Activated CD8-positive, alpha-beta T cell treated with anti-CD3 and anti-CD28 coated beads, Interleukin-2, amount 10 ng/mL, durations not matched to agents 7 days and 5 days (primary cell): ENCODE results near the gene EME2. TPM values are rescaled to one million over a fixed set of nuclear protein-coding genes. Genes with fewer than 3 reads are reported as not detected.
A peak's percentile ranks its signal among the peaks of the same experiment; 100 is the strongest.

Experiments used
- ATAC-seq: fragments of 150-1000 bp; cut with Tn5 transposase; one replicate; pipeline ENCODE4 v1.10.0; 2021; ENCODE audit warnings: moderate library complexity
- CTCF ChIA-PET: fragments of 350-600 bp; sonication (Branson Sonifier 250); formaldehyde crosslinking; loops from one replicate; lab custom pipeline; 2021; ENCODE audit warnings: antibody characterized with exemption; lab: Charles Lee
- POLR2A ChIA-PET: fragments of 350-600 bp; sonication (Branson Sonifier 250); formaldehyde crosslinking; loops from one replicate; lab custom pipeline; 2021; ENCODE audit warnings: antibody characterized with exemption; lab: Charles Lee
- DNase-seq: peaks from one replicate; pipeline ENCODE4 v3.0.0-alpha.2; 2020
- H3K27ac Mint-ChIP-seq: one replicate; pipeline ENCODE4 v1.8.0; 2021; ENCODE audit warnings: mild to moderate bottlenecking, mixed read lengths
- H3K27me3 Mint-ChIP-seq: one replicate; pipeline ENCODE4 v1.8.0; 2021; ENCODE audit warnings: low read depth, mixed read lengths
- H3K36me3 Mint-ChIP-seq: one replicate; pipeline ENCODE4 v1.8.0; 2021; ENCODE audit warnings: low read depth, mixed read lengths
- H3K4me1 Mint-ChIP-seq: one replicate; pipeline ENCODE4 v1.8.0; 2021; ENCODE audit warnings: low read depth, mixed read lengths
- H3K4me3 Mint-ChIP-seq: one replicate; pipeline ENCODE4 v1.8.0; 2021; ENCODE audit warnings: mild to moderate bottlenecking, mixed read lengths
- H3K9me3 Mint-ChIP-seq: one replicate; pipeline ENCODE4 v1.8.0; 2022; ENCODE audit warnings: mixed read lengths; ENCODE audit not compliant: insufficient read depth
- total RNA-seq, 2 experiments: library from RNA; stranded (reverse); gene quantifications; one replicate each; pipeline ENCODE4 v1.2.3, GENCODE V29; 2021

Gene EME2
- total RNA-seq, 2 experiments from 2014 or later = 31.8 to 32.0 TPM

- Mint-ChIP-seq H3K4me1 (peaks cover 17% of the 10 kb centered on the region), H3K9me3 (no peaks in the 10 kb centered on the region), H3K36me3 (peaks cover 23% of the 10 kb centered on the region), H3K27ac (peak overlapping the region; percentile 81), H3K27me3 (no peaks in the 10 kb centered on the region), H3K4me3 (peak overlapping the region; percentile 99)
- ATAC-seq = no peak
- CTCF ChIA-PET = interaction anchor here (0.7 to 4.8 kb wide), 2 partner anchors 12 to 65 kb away, joined by 3 to 41 read pairs; partner anchors contain the start of genes MAPK8IP3, NUBP2 and SPSB3
- DNase-seq = peak; percentile 47
- POLR2A ChIA-PET = interaction anchor here (1.4 to 4.7 kb wide), 3 partner anchors 10 to 350 kb away, joined by 5 to 39 read pairs (median 5); partner anchors contain the start of genes NUBP2, SPSB3 and UQCC4
These were observed 2.1 kb upstream of the EME2 start for GRCh38 chr16:1770328-1771187.

- peaks cover 23% of the 10 kb centered on the region for H3K36me3 Mint-ChIP-seq
- no peaks in the 10 kb centered on the region for H3K9me3 Mint-ChIP-seq
- ChIA-PET CTCF (interaction anchor here (0.7 to 4.8 kb wide), 4 partner anchors 11 to 351 kb away, joined by 3 to 41 read pairs (median 5); partner anchors contain the start of genes MAPK8IP3, NUBP2, SPSB3 and UQCC4), POLR2A (interaction anchor here (0.8 to 4.7 kb wide), 4 partner anchors 9 to 351 kb away, joined by 5 to 39 read pairs (median 6); partner anchors contain the start of genes NUBP2, SPSB3 and UQCC4)
- H3K4me1 Mint-ChIP-seq = peaks cover 17% of the 10 kb centered on the region
- H3K27me3 Mint-ChIP-seq = no peaks in the 10 kb centered on the region
- H3K27ac Mint-ChIP-seq = peak within 1 kb of the TSS; percentile 97
- ATAC-seq (peak; percentile 55), DNase-seq (peak; percentile 84)
- peak within 1 kb of the TSS; percentile 99 for H3K4me3 Mint-ChIP-seq
These were observed 1.3 kb upstream of the EME2 start, which contains the start of gene NME3 for GRCh38 chr16:1771188-1771863. Gene NME3, minus strand, starts transcription at chr16:1771543. Its CDS starts 9 bp downstream, at chr16:1771534.

- H3K36me3 Mint-ChIP-seq = peaks cover 25% of the 10 kb centered on the region
- CTCF ChIA-PET = interaction anchor here (1.2 to 4.8 kb wide), 4 partner anchors 11 to 383 kb away, joined by 3 to 41 read pairs (median 5); partner anchors contain the start of genes MAPK8IP3, NUBP2, SPSB3 and TRAF7
- no peak for DNase-seq
These were observed 697 bp upstream of the EME2 start for GRCh38 chr16:1771864-1772361.

GRCh38 chr16:1772908-1773702 lies 495 bp downstream of the EME2 start, which contains the start of gene MRPS34:
Gene MRPS34, minus strand, starts transcription at chr16:1773134. Its CDS starts 15 bp downstream, at chr16:1773119.
- ATAC-seq = peak; percentile 62
- H3K4me1 Mint-ChIP-seq = peaks cover 17% of the 10 kb centered on the region
- no peaks in the 10 kb centered on the region for H3K9me3 Mint-ChIP-seq
- H3K27ac Mint-ChIP-seq = peak within 1 kb of the TSS; percentile 97
- peak; percentile 86 for DNase-seq
- H3K4me3 Mint-ChIP-seq = peak within 1 kb of the TSS; percentile 99
- no peaks in the 10 kb centered on the region for H3K27me3 Mint-ChIP-seq
- ChIA-PET CTCF (interaction anchor here (0.6 to 4.8 kb wide), 8 partner anchors 9 to 382 kb away, joined by 3 to 41 read pairs (median 4); partner anchors contain the start of genes MAPK8IP3, NUBP2, SPSB3 and TRAF7), POLR2A (interaction anchor here (1.4 to 4.7 kb wide), 3 partner anchors 10 to 95 kb away, joined by 5 to 39 read pairs (median 6); partner anchors contain the start of genes JPT2, MAPK8IP3, NUBP2 and SPSB3)
- H3K36me3 Mint-ChIP-seq = peaks cover 20% of the 10 kb centered on the region

More at GRCh38 chr16:1771864-1772361, 697 bp upstream of the EME2 start:
- Mint-ChIP-seq H3K27me3 (no peaks in the 10 kb centered on the region), H3K9me3 (no peaks in the 10 kb centered on the region), H3K4me3 (peak overlapping the region; percentile 99), H3K4me1 (peaks cover 17% of the 10 kb centered on the region), H3K27ac (peak overlapping the region; percentile 97)
- POLR2A ChIA-PET = interaction anchor here (0.8 to 4.7 kb wide), 5 partner anchors 8 to 351 kb away, joined by 5 to 39 read pairs (median 6); partner anchors contain the start of genes JPT2, MAPK8IP3, NUBP2 and SPSB3
- no peak for ATAC-seq

- Mint-ChIP-seq H3K9me3 (no peaks in the 10 kb centered on the region), H3K27ac (peak overlapping the region; percentile 84), H3K4me1 (peaks cover 17% of the 10 kb centered on the region), H3K27me3 (no peaks in the 10 kb centered on the region), H3K4me3 (peak overlapping the region; percentile 99), H3K36me3 (peaks cover 20% of the 10 kb centered on the region)
- DNase-seq = peak; percentile 44
- ATAC-seq = peak; percentile 4
- POLR2A ChIA-PET = interaction anchor here (1.8 to 4.7 kb wide), 3 partner anchors 9 to 96 kb away, joined by 5 to 39 read pairs (median 11); partner anchors contain the start of genes JPT2, MAPK8IP3, NUBP2 and SPSB3
- CTCF ChIA-PET = interaction anchor here (1.4 to 4.8 kb wide), 4 partner anchors 9 to 366 kb away, joined by 3 to 41 read pairs (median 6); partner anchors contain the start of genes MAPK8IP3, NUBP2 and SPSB3
These were observed 1.3 kb downstream of the EME2 start for GRCh38 chr16:1773703-1774447.

- ATAC-seq (no peak), DNase-seq (no peak)
- Mint-ChIP-seq H3K27ac (no peak overlapping the region), H3K36me3 (peaks cover 18% of the 10 kb centered on the region), H3K27me3 (no peaks in the 10 kb centered on the region), H3K4me1 (peaks cover 17% of the 10 kb centered on the region), H3K4me3 (peak overlapping the region; percentile 99), H3K9me3 (no peaks in the 10 kb centered on the region)
- CTCF ChIA-PET = interaction anchor here (1.4 to 4.8 kb wide), 4 partner anchors 8 to 366 kb away, joined by 3 to 41 read pairs (median 6); partner anchors contain the start of genes MAPK8IP3, NUBP2 and SPSB3
- POLR2A ChIA-PET = interaction anchor here (2.4 to 4.7 kb wide), 2 partner anchors 9 to 68 kb away, joined by 11 to 39 read pairs; partner anchors contain the start of genes MAPK8IP3, NUBP2 and SPSB3
These were observed 1.8 kb downstream of the EME2 start for GRCh38 chr16:1774448-1774780.

- Mint-ChIP-seq H3K27me3 (no peaks in the 10 kb centered on the region), H3K9me3 (no peaks in the 10 kb centered on the region)
These were observed 2.6 kb downstream of the EME2 start for GRCh38 chr16:1775006-1775845.

GRCh38 chr16:1775846-1776671 lies 3.4 kb downstream of the EME2 start:
- ATAC-seq (no peak), DNase-seq (no peak)
- H3K4me3 Mint-ChIP-seq = no peak overlapping the region
- no peaks in the 10 kb centered on the region for H3K9me3 Mint-ChIP-seq
- H3K4me1 Mint-ChIP-seq = peaks cover 16% of the 10 kb centered on the region
- ChIA-PET POLR2A (interaction anchor here (0.6 to 2.4 kb wide), 2 partner anchors 70 to 117 kb away, joined by 3 to 11 read pairs; partner anchors contain the start of gene MAPK8IP3), CTCF (no interaction called here)
- H3K27ac Mint-ChIP-seq = no peak overlapping the region
- peaks cover 11% of the 10 kb centered on the region for H3K36me3 Mint-ChIP-seq
- H3K27me3 Mint-ChIP-seq = no peaks in the 10 kb centered on the region

More at GRCh38 chr16:1775006-1775845, 2.6 kb downstream of the EME2 start:
- H3K36me3 Mint-ChIP-seq = peaks cover 15% of the 10 kb centered on the region
- ChIA-PET CTCF (interaction anchor here (1.4 to 4.8 kb wide), 2 partner anchors 7 to 154 kb away, joined by 3 to 41 read pairs; partner anchors contain the start of genes NUBP2 and SPSB3), POLR2A (interaction anchor here (2.4 kb wide), 1 partner anchor 69 kb away, joined by 11 read pairs; the partner anchor contains the start of gene MAPK8IP3)
- no peak for ATAC-seq
- H3K4me1 Mint-ChIP-seq = peaks cover 15% of the 10 kb centered on the region
- H3K27ac Mint-ChIP-seq = no peak overlapping the region
- no peak for DNase-seq
- H3K4me3 Mint-ChIP-seq = peak overlapping the region; percentile 43
